Thyroid gland (tissue), 4 donors: ENCODE data around the gene PLAC1. TPM values are rescaled to one million over a fixed set of nuclear protein-coding genes. Genes with fewer than 3 reads are reported as not detected.

Experiments used
- DNase-seq, 2 donors: peaks; one replicate each; pipeline ENCODE4 v3.0.0-alpha.2; 2019
- H3K27ac ChIP-seq, 3 donors: fragments of 200-600 bp; sonication (generic); 1 replicate in 2 of 3; 2 replicates in 1 of 3; pipeline ENCODE4 v1.5.1; 2016 to 2019; ENCODE audit warnings: mild to moderate bottlenecking in 1 of 3, moderate library complexity in 1 of 3
- H3K27me3 ChIP-seq: fragments of 200-600 bp; sonication (generic); one replicate; pipeline ENCODE4 v1.5.1; 2019
- H3K36me3 ChIP-seq, 2 donors: fragments of 200-600 bp; sonication (generic); one replicate each; pipeline ENCODE4 v1.5.1; 2016 to 2019
- H3K4me1 ChIP-seq, 2 donors: fragments of 200-600 bp; sonication (generic); one replicate each; pipeline ENCODE4 v1.5.1; 2017 to 2019
- H3K4me3 ChIP-seq, 3 donors: fragments of 200-600 bp; sonication (generic); replicated peaks in 1 of 3; 1 replicate in 2 of 3; 2 replicates in 1 of 3; pipeline ENCODE4 v1.5.1; 2016; ENCODE audit warnings: mild to moderate bottlenecking in 1 of 3
- H3K9me3 ChIP-seq: fragments of 200-600 bp; sonication (generic); one replicate; pipeline ENCODE4 v1.5.1; 2017
- CTCF ChIP-seq, 6 experiments: fragments of 200-600 bp in 3 of 6; fragments of 450-650 bp in 3 of 6; sonication (generic) in 3 of 6; IDR thresholded peaks; one replicate each; pipeline ENCODE4 v1.5.1; 2016 to 2019; ENCODE audit warnings: antibody characterized with exemption in 6 of 6, mild to moderate bottlenecking in 2 of 6, inconsistent platforms in 1 of 6, moderate library complexity in 1 of 6
- POLR2A ChIP-seq, 2 donors: fragments of 450-650 bp; IDR thresholded peaks; one replicate each; pipeline ENCODE4 v1.6.1; 2017; ENCODE audit warnings: antibody characterized with exemption in 2 of 2, mild to moderate bottlenecking in 2 of 2, moderate library complexity in 1 of 2
- WGBS, 2 donors: methylation state at CpG; one replicate each; pipeline ENCODE4 v1.1.5; 2017; 5-methylcytosine and 5-hydroxymethylcytosine counted together
- intact Hi-C: fragments of 100-400 bp; cut with DNase I; formaldehyde crosslinking; loops from one replicate; pipeline ENCODE4 v1.15.1; 2023
- total RNA-seq, 4 donors: library from RNA; depleted of rRNA; stranded (reverse); fragments of >200 nt; gene quantifications; one replicate each; pipeline ENCODE4 v1.2.3, GENCODE V29; 2016

The PLAC1 gene
- total RNA-seq = not detected

GRCh38 chrX:134658002-134658759, at the start of gene PLAC1:
PLAC1 (minus strand) TSS chrX:134658471; CDS start chrX:134566682, 91,789 bp downstream.
- no peaks in the 10 kb centered on the region for H3K27me3 ChIP-seq
- H3K9me3 ChIP-seq = no peaks in the 10 kb centered on the region
- WGBS, 2 donors = 82 to 92% methylated on average over 5 of the region's 5 CpGs
- no peak within 1 kb of the TSS for H3K4me3 ChIP-seq
- H3K4me1 ChIP-seq = no peaks in the 10 kb centered on the region
- intact Hi-C loops = no loop called here
- TF ChIP-seq CTCF (IDR thresholded peaks at IDR 0.05) = no peak
- no peak for DNase-seq
- H3K27ac ChIP-seq = no peak within 1 kb of the TSS
- no peaks in the 10 kb centered on the region for H3K36me3 ChIP-seq

GRCh38 chrX:134706138-134706537, 47.9 kb upstream of the PLAC1 start:
- intact Hi-C loops = no loop called here
- DNase-seq = no peak
- no peak for TF ChIP-seq CTCF (IDR thresholded peaks at IDR 0.05)
- no peak for TF ChIP-seq POLR2A (IDR thresholded peaks at IDR 0.05)
- no peaks in the 10 kb centered on the region for H3K36me3 ChIP-seq
- no peaks in the 10 kb centered on the region for H3K4me1 ChIP-seq
- H3K27me3 ChIP-seq = no peaks in the 10 kb centered on the region
- no peak overlapping the region for H3K27ac ChIP-seq
- WGBS, 2 donors = 50 to 63% methylated on average over 5 of the region's 5 CpGs
- H3K4me3 ChIP-seq = no peak overlapping the region
- H3K9me3 ChIP-seq = no peaks in the 10 kb centered on the region

- no peak overlapping the region for H3K27ac ChIP-seq
- H3K9me3 ChIP-seq = no peaks in the 10 kb centered on the region
- WGBS, 2 donors = 79 to 86% methylated on average over 1 of the region's 1 CpG
- no peak for DNase-seq
- H3K27me3 ChIP-seq = no peaks in the 10 kb centered on the region
- no peaks in the 10 kb centered on the region for H3K36me3 ChIP-seq
- H3K4me3 ChIP-seq = no peak overlapping the region
- intact Hi-C loops = no loop called here
- no peaks in the 10 kb centered on the region for H3K4me1 ChIP-seq
- TF ChIP-seq CTCF (IDR thresholded peaks at IDR 0.05) (no peak), POLR2A (IDR thresholded peaks at IDR 0.05) (no peak)
Observed at GRCh38 chrX:134695999-134696398, 37.7 kb upstream of the PLAC1 start.

- Histone ChIP-seq H3K4me1 (no peaks in the 10 kb centered on the region), H3K36me3 (no peaks in the 10 kb centered on the region), H3K27ac (no peak overlapping the region), H3K4me3 (no peak overlapping the region), H3K9me3 (no peaks in the 10 kb centered on the region), H3K27me3 (no peaks in the 10 kb centered on the region)
- intact Hi-C loops = no loop called here
- TF ChIP-seq CTCF (IDR thresholded peaks at IDR 0.05) = no peak
- 89 to 97% methylated on average over 5 of the region's 5 CpGs for WGBS, 2 donors
- no peak for DNase-seq
Observed at GRCh38 chrX:134694333-134695322, 36.4 kb upstream of the PLAC1 start.

- no peak overlapping the region for H3K4me3 ChIP-seq
- no peaks in the 10 kb centered on the region for H3K4me1 ChIP-seq
- TF ChIP-seq POLR2A (IDR thresholded peaks at IDR 0.05) (no peak), CTCF (IDR thresholded peaks at IDR 0.05) (no peak)
- no peaks in the 10 kb centered on the region for H3K36me3 ChIP-seq
- 89 to 90% methylated on average over 2 of the region's 2 CpGs for WGBS, 2 donors
- DNase-seq = no peak
- H3K9me3 ChIP-seq = no peaks in the 10 kb centered on the region
- intact Hi-C loops = no loop called here
- H3K27me3 ChIP-seq = no peaks in the 10 kb centered on the region
- H3K27ac ChIP-seq = no peak overlapping the region
Observed at GRCh38 chrX:134693644-134694043, 35.4 kb upstream of the PLAC1 start.
